Mesenteric fat pad (tissue), 1 donor: Measurements from ENCODE around the gene PLD3. TPM values are rescaled to one million over a fixed set of nuclear protein-coding genes. Genes with fewer than 3 reads are reported as not detected.
"Not testable (repeated sequence)": the region's sequence is repeated elsewhere in the genome, so short reads cannot be mapped to it uniquely, and the experiment has no call there.

Experiments used
- DNase-seq: peaks from one replicate; pipeline ENCODE4 v3.0.0-alpha.2; 2020; ENCODE audit warnings: low spot score
- total RNA-seq: library from RNA; stranded (reverse); fragmentation: NEBNext Ultra II Directional; extraction: Animal tissue kit (Norgen Biotek cat#: 25700); gene quantifications from one replicate; pipeline ENCODE4 v1.2.1, GENCODE V29; 2021
- donor health status: DM: yes; HTN: yes; CAD: no.

Gene PLD3
- total RNA-seq, 1 donor from 2014 or later = 275 TPM

DNA sequence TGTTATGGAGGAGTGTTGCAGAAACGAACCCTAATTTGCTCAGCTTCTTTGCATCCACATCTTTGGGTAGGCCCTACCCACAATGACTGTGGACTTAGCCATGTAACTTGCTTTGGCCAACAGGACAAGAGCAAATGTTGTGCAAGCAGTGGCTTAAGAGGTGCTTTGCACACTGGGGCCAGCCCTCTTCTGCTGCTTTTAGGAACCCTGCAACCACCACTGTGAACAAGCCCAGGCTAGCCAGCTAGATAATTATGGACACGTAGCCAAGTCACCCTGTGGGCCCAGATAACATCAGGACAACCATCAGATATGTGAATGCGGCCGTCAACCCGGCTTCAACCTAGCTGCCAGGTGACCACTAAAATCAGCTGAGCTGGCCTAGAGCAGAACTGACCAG lies 17.4 kb upstream of the PLD3 start:
- no peak for DNase-seq

DNA sequence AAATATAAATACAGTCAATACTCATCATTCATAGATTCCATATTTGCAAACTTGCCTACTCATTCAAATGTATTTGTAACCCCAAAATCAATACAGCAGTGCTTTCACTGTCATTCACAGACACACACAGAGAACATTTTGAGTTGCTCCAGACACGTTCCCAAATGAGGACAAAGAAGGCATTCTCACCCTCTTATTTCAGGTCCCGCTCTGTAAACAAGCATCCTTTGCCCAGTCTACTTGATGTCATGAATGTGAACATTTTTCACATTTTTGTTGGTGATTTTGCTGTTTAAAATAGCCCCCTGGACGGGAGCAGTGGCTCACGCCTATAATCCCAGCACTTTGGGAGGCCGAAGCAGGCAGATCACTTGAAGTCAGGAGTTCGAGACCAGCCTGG lies 15.8 kb upstream of the PLD3 start:
- DNase-seq = no peak

- DNase-seq = not testable (repeated sequence)
Measured at GRCh38 chr19:40333083-40333482, 15.4 kb upstream of the PLD3 start.

GRCh38 chr19:40335101-40335500 lies 13.4 kb upstream of the PLD3 start:
- DNase-seq = no peak

DNA sequence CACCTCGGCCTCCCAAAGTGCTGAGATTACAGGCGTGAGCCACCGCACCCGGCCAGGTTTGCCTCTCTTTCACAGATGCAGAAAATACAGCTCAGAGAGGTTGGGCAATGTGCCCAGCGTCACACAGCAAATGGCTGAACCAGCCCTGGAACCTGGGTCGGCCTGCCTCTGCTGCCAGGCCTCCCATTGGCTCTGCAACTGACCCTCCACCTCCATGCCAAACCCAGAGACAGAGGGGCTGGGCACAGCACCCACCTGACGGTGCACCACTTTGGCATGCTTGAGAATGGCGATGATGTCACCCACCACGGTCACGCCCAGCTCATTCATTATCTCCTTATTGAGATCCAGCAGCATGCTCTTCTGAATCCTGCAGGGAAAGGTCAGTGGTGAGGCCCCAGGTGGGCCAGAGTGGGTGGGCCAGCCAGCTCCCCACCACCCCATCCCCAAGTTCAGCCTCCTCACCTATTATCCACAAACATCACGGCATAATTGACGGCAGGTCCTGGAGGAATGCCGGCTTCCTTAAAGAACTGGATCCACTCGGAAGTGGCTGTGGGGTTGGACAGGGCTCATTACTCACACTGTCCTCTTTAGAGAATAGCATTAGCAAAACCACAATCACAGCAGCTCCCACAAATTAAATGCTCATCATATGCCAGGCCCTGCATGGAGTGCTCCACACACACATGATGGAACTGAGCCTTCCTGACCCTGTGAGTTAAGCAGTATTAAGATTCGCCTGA lies 12.5 kb upstream of the PLD3 start:
- DNase-seq = no peak

GRCh38 chr19:40336601-40336900 lies 11.9 kb upstream of the PLD3 start:
- DNase-seq = no peak

GRCh38 chr19:40337107-40337506 lies 11.4 kb upstream of the PLD3 start:
- DNase-seq = no peak

DNA sequence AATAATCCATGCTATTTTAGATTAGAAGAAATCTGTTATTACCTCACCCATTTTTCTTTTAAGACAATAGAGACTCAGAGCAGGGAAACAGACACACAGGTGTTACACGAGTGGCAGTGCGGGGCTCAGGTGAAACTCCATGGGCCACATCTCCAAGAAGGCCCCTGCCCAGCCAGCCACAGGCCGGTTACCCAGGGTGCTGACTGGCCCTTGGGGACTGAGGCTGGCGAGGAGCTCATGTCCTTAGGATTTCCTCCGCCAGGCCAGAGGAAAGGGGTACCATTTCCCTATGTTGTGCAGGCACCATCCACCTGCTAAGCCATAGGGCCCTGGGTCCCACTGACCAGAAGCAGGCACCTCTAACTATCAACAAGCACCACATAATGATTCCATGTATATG lies 10.9 kb upstream of the PLD3 start:
- no peak for DNase-seq

DNA sequence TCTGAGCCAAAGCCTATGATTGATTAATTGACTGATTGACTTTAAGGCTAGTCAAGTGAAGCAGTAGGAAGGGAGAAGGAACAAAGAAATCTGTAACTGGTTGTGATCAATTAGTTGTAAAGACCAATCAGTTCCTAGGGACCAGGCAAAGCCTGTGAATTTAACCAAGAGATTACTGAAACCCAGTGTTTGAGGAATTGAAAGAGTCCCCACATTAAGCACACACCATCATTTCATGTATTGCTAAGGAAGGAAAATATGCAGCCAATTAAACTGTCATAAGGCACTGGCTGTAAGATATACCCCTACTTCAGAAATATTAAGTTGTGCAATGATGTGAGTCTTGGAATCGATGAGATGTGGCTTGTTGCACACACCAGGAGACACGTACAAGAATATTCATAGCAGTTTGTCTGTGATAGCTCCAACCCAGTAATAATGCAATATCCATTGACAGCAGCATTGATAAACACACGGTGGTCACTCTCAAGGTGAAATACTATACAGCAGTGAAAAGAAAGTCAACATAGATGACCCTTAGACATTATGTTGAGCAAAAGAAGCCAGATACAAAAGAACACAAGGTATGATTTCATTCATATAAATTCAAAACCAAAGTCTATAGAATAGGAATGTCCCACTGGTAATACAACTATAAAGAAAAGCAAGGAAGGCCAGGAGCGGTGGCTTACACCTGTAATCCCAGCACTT lies 9.3 kb upstream of the PLD3 start:
- DNase-seq = no peak

DNA sequence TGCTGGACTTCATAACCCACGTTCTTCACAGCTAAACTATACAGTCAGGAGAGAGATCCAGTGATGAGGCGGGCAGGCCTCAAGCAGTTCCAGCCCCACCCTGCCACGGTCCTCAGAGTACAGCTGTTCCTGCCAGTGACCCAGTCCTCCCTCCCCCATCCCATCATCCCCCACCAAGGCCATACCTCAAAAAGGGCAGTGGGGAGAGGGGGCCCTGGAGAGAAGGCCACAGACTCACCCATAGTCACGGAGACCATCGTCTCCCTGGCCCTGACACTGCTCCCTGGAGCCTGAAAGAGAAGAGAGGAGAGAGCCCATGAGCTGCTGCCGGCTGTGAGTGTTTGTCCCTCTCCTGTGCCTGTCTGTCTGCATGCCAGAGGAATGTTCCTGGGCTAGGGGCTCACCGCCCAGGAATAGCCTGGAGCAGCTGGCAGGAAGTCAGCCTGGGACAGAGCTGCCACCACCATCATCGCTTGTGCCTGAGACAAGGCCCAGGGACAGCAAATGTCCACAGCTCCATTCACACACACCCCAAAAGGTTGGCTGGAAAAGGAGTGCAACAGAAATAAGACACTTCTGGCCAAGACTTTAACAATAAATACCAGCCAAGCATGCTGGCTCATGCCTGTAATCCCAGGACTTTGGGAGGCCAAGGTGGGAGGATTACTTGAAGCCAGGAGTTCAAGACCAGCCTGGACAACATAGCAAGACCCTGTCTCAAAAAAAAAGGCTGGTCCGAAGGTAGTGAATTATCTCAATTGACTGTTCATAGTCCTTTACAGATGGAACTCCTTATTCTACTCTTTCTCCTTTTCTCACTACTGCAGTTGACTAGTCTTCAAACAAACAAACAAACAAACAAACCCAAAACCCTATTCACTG lies 6.7 kb upstream of the PLD3 start:
- no peak for DNase-seq

- no peak for DNase-seq
Measured at GRCh38 chr19:40342644-40343311, 5.7 kb upstream of the PLD3 start.

- DNase-seq = no peak
Measured at GRCh38 chr19:40344422-40344821, 4.1 kb upstream of the PLD3 start.

- DNase-seq = no peak
Measured at GRCh38 chr19:40348961-40349507, 539 bp downstream of the PLD3 start.

DNA sequence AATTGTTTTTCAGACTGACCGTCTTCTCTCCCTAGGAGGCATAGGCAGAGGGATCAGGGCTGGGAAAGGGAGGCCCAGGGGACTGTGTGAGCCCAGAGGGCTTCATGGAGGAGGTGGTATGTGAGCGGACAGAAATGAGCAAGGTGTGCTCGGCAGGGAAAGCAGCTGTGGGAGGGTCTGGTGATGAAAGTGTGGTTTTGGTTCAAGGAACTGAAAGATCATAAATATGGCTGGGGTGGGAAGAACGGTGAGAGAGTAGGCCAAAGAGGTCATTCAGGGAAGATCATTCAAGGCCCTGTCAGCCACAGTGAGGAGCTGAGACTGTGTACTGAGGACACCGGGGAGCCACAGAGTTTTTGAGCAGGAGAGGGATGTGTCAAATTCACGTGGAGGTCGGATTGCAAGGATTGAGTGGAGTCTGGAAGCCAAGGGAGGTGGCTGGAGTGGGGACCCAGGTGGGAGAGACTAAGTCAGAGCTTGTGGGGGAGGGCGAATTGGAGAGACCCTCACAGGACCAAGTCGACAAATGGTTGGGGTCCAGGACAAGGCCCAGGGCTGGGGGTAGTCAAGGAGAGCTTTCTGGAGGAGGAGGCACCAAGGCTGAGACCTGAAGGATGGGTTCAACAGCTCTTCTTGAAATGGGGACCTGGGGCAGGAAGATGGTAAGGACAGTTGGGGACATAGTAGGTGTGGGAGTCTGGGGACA lies 7.6 kb downstream of the PLD3 start:
- DNase-seq = no peak

- no peak for DNase-seq
Measured at GRCh38 chr19:40356681-40357595, 8.4 kb downstream of the PLD3 start.

DNA sequence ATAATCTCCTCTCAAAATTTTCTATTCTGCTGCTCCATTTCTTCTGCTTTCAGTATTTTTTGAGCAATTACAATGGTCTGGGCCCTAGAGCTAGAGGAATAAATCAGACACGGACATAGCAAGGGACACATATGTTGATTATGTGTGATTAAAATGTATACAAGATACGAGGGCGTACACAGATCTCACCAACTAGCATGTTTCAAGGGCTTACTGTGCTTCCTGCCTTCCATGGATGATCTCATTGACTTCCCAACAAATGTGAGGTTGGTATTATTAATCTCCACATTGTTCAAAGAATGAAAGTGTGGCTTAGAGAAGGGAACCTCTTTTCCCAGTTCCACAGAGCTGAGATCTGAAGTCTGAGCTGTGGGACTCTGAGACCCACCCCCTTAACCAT lies 9.1 kb downstream of the PLD3 start:
- DNase-seq = no peak

- no peak for DNase-seq
Measured at GRCh38 chr19:40358773-40359172, 10.3 kb downstream of the PLD3 start.

DNA sequence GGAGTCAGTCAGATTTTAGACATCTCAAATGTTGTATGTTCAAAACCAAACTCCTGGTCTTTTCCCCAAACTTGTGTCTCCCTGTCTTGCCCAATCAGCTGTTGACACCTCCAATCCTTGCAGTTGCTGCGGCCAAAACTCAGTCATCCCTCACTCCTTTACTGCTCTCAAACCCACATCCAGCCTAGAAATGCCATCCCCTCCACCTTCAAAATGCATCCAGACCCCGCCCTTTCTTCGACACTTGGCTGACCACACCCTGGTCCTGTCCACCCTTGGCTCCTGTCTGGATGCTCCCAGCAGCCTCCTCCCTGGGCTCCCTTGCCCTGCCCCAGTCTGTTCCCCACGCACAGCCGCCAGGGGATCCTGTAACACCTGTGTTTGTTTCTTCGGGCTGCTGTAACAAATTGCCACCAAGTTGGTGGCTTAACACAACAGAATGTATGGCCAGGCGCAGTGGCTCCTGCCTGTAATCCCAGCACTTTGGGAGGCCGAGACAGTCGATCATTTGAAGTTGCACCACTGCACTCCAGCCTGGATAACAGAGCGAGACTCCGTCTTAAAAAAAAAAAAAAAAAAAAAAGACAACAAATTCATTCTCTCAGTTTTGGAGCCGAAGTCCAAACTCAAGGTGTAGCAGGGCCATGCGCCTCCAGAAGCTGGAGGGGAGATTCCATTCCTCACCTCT lies 11.7 kb downstream of the PLD3 start:
- no peak for DNase-seq

- DNase-seq = no peak
Measured at GRCh38 chr19:40360708-40361241, 12.3 kb downstream of the PLD3 start.
